ENCODE results near the gene LTBP1. TPM values are rescaled to one million over a fixed set of nuclear protein-coding genes. Genes with fewer than 3 reads are reported as not detected.

The LTBP1 gene
- polyA plus RNA-seq, 5 donors: 37.7 to 59.9 (median 52.7) TPM

- no peak for DNase-seq
Measured at GRCh38 chr2:33111002-33111446, 164.3 kb downstream of the LTBP1 start.

DNA sequence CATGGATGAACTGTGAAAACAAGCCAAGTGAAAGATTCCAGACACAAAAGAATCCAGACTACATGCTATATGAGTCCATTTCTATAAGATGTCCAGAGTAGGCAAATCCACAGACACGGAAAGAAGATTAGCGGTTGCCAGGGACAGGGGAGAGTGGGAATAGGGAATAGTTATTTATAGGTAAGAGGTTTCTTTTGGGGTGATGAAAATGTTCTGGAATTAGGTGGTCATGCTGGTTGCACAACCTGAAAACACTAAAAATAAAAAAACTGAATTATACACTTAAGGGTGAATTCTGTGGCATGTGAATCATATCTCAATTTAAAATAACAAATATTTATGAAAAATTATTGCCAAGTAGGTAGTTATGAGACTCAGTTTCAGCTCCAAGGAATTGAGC, 168.4 kb downstream of the LTBP1 start:
- DNase-seq: no peak

- no peak for DNase-seq
Measured at GRCh38 chr2:33115728-33116127, 169.0 kb downstream of the LTBP1 start.

- no peak for DNase-seq
Measured at GRCh38 chr2:33116799-33117198, 170.0 kb downstream of the LTBP1 start.

GRCh38 chr2:33118651-33119050, 171.9 kb downstream of the LTBP1 start:
- no peak for DNase-seq

- no peak for DNase-seq
Measured at GRCh38 chr2:33121416-33121815, 174.7 kb downstream of the LTBP1 start.

GRCh38 chr2:33121925-33122324, 175.2 kb downstream of the LTBP1 start:
- DNase-seq: no peak

GRCh38 chr2:33122726-33123125, 176.0 kb downstream of the LTBP1 start:
- DNase-seq: no peak

DNA sequence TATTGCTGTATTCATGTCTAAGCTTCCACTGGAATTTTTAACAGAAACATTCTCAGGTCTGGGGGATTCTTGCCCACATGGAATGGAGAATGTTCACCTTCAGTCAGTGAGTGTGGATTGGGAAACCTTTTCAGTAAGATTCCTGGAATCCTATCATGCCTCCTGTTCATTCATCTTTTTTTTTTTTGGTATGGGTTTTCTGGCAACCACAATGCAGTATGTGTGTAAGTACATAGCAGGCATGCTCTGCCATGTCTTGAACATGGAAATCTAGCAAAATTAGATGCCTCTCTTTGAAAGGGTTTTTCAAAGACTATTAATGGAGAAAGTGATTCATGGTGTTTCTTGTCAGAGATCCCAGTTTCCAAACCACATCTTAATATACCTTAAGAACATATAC, 176.5 kb downstream of the LTBP1 start:
- DNase-seq: no peak

DNA sequence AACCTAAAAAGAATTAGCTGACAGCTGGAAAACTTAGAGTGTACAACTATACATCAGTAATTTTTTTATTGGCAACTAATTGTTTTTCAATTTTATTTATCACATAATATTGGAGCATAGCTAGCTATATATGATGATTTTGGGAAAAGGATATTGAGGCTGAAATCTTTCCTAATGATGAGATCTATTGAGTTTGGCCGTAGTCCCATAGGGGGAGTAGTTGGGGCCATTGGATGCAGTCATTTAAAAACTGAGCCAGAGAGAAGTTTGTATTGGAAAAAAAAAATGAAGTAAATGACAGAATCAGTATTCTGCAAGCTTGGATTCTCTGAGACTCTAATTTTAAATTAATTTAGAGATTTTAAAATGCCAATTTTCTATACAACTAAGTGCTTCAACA, 179.8 kb downstream of the LTBP1 start:
- DNase-seq: no peak

DNA sequence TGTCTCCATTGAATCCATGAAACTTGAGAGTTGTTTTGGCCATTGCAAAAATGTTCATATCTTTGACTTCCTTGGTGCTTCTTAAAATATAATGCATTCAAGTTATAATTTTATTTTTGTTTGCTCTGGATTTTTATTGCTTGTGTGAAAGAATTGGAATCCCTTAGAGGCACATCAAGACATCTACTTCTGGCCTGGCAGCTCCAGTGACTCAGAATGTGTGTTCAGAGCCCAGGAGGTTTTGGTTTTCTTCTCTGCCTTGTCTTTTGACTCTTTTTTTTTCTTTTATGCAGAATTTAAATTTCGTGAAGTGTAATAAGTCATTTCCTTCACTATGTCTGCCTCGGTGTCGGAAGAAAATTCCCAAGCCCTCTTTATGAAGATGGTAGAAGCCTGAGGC, 180.2 kb downstream of the LTBP1 start:
- DNase-seq: no peak

DNA sequence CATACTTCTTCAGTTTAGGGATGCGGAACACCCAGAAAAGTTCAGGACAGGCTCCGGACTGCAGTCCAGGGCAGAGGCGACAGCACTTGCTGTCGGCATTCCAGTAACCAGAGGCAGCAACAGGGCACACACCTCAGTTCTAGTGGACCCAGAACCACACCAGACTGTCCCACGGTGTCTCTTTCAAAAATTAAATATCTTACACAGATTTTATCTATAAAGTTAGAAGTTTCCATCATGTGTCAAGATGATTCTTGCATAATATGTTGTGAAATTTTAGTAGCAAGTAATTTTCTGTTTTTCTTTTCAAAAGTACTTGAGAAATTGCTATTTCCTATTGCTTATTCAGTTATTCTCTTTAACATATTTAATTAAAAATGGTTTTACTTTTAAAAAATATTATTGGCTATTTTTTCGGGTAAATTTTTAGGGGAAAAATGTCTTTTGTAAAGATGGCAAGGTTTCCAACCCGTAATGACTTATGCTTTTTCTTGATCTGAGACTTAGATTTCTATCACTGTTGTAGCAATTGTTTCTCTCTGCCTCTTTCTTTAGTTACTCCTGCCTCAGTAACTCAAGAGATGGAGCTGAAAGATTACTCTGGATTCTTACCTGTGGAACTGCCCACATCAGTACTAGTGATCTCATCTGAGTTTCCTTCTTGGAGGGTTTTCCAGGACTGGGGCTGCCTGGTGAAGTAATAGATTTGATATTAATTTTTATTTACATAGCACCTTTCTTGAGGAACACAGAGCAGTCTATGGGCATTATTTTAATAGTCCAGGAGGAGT, 182.7 kb downstream of the LTBP1 start:
- no peak for DNase-seq

- DNase-seq: no peak
Measured at GRCh38 chr2:33130054-33130447, 183.3 kb downstream of the LTBP1 start.

DNA sequence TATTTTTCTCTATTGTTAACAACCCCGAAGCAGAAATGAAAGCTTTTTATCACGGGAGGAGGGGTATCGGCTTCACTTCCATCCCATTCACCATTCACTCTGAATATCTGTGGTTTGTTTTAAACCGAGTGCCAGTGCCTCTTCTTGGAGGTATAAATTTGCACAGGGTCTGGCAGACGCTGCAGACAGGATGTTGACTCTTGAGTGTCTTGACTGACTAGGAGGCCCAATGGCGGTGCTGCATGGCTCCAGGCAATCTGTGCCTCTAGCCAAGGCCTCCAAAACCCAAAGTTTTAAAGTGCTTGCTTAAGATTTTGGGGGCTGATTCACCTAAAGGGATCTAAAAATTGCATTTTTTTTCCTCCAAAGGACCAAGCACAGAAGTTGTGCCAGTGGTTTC, 183.8 kb downstream of the LTBP1 start:
- DNase-seq: no peak

DNA sequence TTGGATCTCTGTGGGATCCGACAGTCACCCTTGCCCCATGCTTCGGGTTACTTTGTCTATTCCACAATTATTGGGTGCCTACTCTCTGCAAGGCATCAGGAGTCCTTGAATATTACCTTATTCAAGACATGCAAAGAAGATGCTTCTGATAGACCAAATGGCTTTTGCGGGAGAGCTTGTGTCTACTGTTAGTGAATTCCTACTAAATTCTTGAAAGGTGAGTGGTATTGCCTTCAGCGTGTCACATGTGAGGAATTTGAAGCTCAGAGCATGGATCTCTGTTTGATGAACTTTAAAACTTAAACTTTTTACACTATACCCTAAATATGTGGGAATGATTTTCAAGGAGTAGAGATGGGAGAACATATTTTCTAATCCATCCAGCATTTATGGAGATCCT, 184.4 kb downstream of the LTBP1 start:
- no peak for DNase-seq

GRCh38 chr2:33131749-33132148, 185.0 kb downstream of the LTBP1 start:
- DNase-seq: no peak

DNA sequence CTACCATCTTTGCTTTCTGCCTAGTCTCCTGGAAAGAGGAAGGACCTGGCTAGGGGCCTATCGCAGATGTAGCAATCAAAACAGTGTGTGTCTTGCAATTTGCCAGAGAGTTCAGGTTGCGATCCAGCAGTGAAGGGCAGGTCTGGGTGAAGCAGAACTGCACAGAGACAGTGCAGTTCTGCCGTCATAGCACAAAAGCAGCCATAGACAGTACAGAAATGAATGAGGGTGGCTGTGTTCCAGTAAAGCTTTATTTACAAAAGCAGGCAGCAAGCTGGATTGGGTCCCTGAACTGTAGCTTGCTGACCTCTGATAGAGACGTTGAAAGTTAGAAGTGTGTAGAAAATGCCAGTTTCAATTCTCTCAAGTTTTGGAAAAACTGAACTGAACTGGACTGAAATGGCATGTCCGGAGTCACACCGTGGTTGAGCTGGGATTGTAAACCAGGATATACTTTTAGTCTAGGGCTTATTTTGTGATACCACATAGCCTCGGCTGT, 186.8 kb downstream of the LTBP1 start:
- peak; percentile 69 to 70 for DNase-seq

DNA sequence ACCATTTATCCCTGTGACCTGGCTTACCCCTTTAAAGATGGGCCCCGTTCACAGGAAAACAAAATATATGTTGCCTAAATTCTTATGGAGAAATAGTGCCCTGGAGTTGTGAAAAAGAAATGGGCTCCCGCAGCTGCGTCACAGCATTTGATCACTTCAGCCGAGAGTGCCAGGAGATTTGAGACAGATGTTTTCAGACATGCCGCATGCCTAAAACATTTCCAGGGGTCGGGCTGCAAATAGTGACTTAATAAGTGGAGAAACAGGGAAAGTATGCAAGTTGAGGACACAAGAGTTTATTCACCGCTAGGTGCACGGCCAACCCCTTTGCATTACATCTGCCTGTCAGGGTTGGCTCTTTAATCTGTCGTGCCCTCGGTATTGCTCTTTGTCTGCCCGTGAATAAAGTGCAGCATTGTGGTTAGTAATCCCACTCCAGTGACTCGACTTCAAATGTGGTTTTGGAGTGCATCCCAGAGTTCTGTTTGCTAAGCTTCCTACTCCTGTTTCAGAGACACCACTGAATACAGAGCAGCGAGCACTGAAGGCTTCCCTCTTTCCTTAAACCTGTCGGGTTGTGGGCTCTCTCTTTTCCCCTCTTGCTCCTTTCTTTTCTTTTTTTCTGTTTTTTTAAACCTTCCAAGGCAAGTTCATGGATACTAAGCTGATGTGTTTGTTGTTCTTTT, 187.5 kb downstream of the LTBP1 start:
- peak; percentile 95 to 96 for DNase-seq

DNA sequence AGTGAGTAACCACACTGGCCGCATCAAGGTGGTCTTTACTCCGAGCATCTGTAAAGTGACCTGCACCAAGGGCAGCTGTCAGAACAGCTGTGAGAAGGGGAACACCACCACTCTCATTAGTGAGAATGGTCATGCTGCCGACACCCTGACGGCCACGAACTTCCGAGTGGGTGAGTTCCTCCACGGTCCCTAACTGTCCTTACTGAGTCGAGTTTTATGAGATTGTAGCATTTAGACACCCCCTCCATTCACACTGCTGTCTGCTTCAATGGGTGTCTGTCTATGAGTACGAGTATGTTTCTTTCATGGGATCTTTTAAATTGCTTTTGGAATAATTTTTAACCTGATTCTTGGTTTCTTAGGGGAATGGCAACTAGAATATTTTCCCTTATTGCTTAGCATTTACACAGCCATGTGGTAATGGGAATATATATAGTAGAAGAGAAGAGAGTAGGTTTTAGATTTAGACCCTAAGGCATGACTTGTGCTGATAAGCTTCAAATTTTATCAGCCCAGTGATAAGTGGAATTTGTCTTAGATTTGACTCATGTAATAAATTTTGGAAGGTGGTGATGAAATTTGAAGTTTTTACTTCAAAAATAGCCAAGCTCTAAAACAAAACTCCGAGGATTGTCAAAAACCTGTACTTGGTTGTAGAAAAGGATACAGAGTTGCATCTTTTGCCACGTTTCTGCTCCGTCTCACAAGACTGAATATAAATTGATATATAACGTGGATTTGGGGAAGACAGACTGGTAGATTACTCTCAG, 188.2 kb downstream of the LTBP1 start:
- DNase-seq: peak in 1 of 2 donors; percentile 55

DNA sequence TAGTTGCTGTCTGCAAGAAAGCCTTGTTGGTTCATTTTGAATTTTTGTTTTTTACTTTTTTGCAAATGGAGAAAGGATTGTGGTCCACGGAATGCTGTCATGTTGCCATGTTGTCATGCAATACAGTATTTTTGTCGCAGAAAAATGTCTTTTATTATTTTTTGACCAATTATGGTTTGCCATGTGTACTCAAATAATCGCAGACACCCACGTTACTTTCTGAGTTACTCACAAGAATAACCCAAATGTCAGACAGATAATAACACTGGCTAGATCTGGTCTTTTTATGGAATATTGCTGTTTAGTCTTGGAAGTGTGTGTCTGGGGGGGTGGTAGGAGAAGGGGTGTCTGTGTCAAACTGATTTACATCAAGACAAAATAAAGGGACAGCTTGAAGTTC, 188.9 kb downstream of the LTBP1 start:
- peak; percentile 26 for DNase-seq

GRCh38 chr2:33136056-33136455, 189.3 kb downstream of the LTBP1 start:
- DNase-seq: peak in 1 of 2 donors; percentile 25

DNA sequence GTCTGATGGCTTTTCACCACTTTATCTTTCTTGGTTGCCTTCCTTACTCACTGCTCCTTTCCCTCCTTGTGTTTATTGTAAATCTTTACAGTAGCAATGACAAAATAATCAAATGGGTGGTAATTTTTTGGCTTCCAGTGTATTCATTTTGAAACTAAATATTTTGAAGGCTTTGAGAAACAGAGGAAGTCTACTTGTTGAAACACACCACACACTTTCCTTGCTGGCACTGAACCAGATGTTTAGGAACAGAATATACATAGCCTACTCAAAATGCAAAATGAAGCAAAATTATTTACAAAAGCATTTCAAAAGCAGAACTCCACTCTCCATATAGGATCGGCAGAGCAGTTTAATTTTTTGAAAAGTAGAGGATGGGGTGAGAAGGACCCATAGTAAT, 189.8 kb downstream of the LTBP1 start:
- peak in 1 of 2 donors; percentile 19 for DNase-seq

All from right lung (tissue), 5 donors.